A549 treated with dexamethasone at 1 μM for 4 hours (cell line): ENCODE results near the gene OR11L1. TPM values are rescaled to one million over a fixed set of nuclear protein-coding genes. Genes with fewer than 3 reads are reported as not detected.

Experiments used
- total RNA-seq: library from RNA; stranded (reverse); fragments of 200-300 nt; extraction: Qiagen RNA extraction; gene quantifications from 5 replicates; pipeline ENCODE4 v1.2.3, GENCODE V29; 2022

OR11L1 gene
- not detected in 5 replicates for total RNA-seq

GRCh38 chr1:247841796-247842195, at the start of gene OR11L1:
Gene OR11L1, minus strand, starts transcription at chr1:247841896. Its CDS starts 0 bp downstream, at chr1:247841896.

GRCh38 chr1:247857069-247857984, 15.6 kb upstream of the OR11L1 start, which contains the start of gene TRIM58:
Gene TRIM58, plus strand, starts transcription at chr1:247857187. Its CDS starts 60 bp downstream, at chr1:247857247.

GRCh38 chr1:247824023-247824422, 17.7 kb downstream of the OR11L1 start, which contains the start of gene OR14A16:
Gene OR14A16, minus strand, starts transcription at chr1:247824119. Its CDS starts 8,390 bp downstream, at chr1:247815729.

Other genes with a start within 250 kb of the OR11L1 start
- not detected in 5 replicates for gene OR2G3, start 236.3 kb downstream of the OR11L1 start, total RNA-seq
- gene OR13G1, start 162.2 kb downstream of the OR11L1 start, total RNA-seq = not detected in 5 replicates
- not detected in 5 replicates for gene OR6F1, start 125.2 kb downstream of the OR11L1 start, total RNA-seq
- not detected in 5 replicates for gene OR14K1, start 103.3 kb downstream of the OR11L1 start, total RNA-seq
- not detected in 5 replicates for gene OR14A2, start 93.8 kb downstream of the OR11L1 start, total RNA-seq
- gene OR1C1, start 81.3 kb downstream of the OR11L1 start, total RNA-seq = not detected in 5 replicates
- gene OR14A16, start 17.8 kb downstream of the OR11L1 start, total RNA-seq = not detected in 5 replicates
- not detected in 5 replicates for gene TRIM58, start 15.3 kb upstream of the OR11L1 start, total RNA-seq
- not detected in 5 replicates for gene OR2W3, start 53.7 kb upstream of the OR11L1 start, total RNA-seq
- gene OR2T8, start 78.4 kb upstream of the OR11L1 start, total RNA-seq = not detected in 5 replicates
- not detected in 5 replicates for gene OR2AJ1, start 83.0 kb upstream of the OR11L1 start, total RNA-seq
- not detected in 5 replicates for gene OR2L8, start 107.0 kb upstream of the OR11L1 start, total RNA-seq
- gene OR2AK2, start 123.3 kb upstream of the OR11L1 start, total RNA-seq = not detected in 5 replicates
- gene OR2L5, start 171.8 kb upstream of the OR11L1 start, total RNA-seq = not detected in 5 replicates
- gene OR2L2, start 188.2 kb upstream of the OR11L1 start, total RNA-seq = 0.02 TPM in 1 of 5 replicates, not detected in the others
- not detected in 5 replicates for gene OR2L3, start 204.9 kb upstream of the OR11L1 start, total RNA-seq